Suprapubic skin (tissue), 4 donors: ENCODE data around the gene SPATA31E1.

Experiments
- EP300 ChIP-seq: sonication (generic); formaldehyde crosslinking; IDR thresholded peaks from one replicate; pipeline ENCODE4 v1.6.1; 2017; ENCODE audit warnings: antibody characterized with exemption
- POLR2AphosphoS5 ChIP-seq, 3 donors: sonication (generic); formaldehyde crosslinking; IDR thresholded peaks; one replicate each; pipeline ENCODE4 v1.6.1; 2017; ENCODE audit warnings: antibody characterized with exemption in 3 of 3
- TF ChIP-seq, protein P1 (sequence below), 2 donors: fragments of 200-600 bp in 1 of 2; fragments of 450-650 bp in 1 of 2; sonication (generic) in 1 of 2; IDR thresholded peaks; one replicate each; pipeline ENCODE4 v1.5.1; 2016 to 2019; ENCODE audit warnings: antibody characterized with exemption in 2 of 2, mild to moderate bottlenecking in 1 of 2, moderate library complexity in 1 of 2

DNA sequence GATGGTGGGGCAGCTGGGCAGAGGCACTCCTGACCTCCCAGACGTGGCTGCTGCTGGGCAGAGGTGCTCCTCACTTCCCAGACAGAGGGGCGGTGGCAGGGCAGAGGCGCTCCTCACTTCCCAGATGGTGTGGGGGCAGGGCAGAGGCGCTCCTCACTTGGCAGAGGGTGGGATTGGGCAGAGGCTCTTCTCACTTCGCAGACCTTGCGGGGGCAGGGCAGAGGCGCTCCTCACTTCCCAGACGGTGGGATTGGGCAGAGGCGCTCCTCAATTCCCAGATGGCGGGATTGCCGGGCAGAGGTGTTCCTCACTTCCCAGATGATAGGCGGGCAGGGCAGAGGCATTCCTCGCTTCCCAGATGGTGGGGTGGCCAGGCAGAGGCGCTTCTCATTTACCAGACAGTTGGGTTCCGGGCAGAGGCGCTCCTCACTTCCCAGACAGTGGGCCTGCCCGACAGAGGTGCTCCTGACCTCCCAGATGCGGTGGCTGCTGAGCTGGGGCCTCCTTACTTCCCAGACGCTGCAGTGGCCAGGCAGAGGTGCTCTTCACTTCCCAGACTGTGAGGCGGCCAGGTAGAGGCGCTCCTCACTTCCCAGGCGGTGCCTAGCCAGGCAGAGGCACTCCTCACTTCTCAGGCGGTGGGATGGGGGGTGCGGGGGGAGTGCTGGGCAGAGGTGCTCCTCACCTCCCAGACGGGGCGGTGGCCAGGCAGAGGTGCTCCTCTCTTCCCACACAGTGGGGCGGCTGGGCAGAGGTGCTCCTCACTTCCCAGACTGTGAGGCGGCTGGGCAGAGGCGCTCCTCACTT, 25.3 kb upstream of the SPATA31E1 start:
- TF ChIP-seq, protein P1, sequence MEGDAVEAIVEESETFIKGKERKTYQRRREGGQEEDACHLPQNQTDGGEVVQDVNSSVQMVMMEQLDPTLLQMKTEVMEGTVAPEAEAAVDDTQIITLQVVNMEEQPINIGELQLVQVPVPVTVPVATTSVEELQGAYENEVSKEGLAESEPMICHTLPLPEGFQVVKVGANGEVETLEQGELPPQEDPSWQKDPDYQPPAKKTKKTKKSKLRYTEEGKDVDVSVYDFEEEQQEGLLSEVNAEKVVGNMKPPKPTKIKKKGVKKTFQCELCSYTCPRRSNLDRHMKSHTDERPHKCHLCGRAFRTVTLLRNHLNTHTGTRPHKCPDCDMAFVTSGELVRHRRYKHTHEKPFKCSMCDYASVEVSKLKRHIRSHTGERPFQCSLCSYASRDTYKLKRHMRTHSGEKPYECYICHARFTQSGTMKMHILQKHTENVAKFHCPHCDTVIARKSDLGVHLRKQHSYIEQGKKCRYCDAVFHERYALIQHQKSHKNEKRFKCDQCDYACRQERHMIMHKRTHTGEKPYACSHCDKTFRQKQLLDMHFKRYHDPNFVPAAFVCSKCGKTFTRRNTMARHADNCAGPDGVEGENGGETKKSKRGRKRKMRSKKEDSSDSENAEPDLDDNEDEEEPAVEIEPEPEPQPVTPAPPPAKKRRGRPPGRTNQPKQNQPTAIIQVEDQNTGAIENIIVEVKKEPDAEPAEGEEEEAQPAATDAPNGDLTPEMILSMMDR (IDR thresholded peaks at IDR 0.05) = no peak
- no peak for TF ChIP-seq POLR2AphosphoS5 (IDR thresholded peaks at IDR 0.05)
- TF ChIP-seq EP300 = no peak
